H1 (cell line): ENCODE measurements around the gene TTC9. TPM values are rescaled to one million over a fixed set of nuclear protein-coding genes. Genes with fewer than 3 reads are reported as not detected.

Experiments
- CTCF ChIA-PET: fragments of 300-600 bp; sonication (Branson Sonifier 250); formaldehyde crosslinking; loops from one replicate; lab custom pipeline; 2021; ENCODE audit not compliant: partially characterized antibody; lab: Charles Lee
- POLR2A ChIA-PET: fragments of 300-600 bp; sonication (Branson Sonifier 250); formaldehyde crosslinking; loops from one replicate; lab custom pipeline; 2021; ENCODE audit warnings: inconsistent platforms; ENCODE audit not compliant: partially characterized antibody; lab: Charles Lee
- DNase-seq, 2 experiments: peaks; one replicate each; pipeline versions ENCODE4 v3.0.0 to v3.0.0-alpha.2; 2010 to 2022; ENCODE audit warnings: low spot score in 2 of 2, low read depth in 1 of 2, mixed read lengths in 1 of 2
- FAIRE-seq: peaks from 2 replicates; lab custom pipeline; 2011; peaks lifted over from hg19 to GRCh38; lab: Jason Lieb, UNC
- H2AFZ ChIP-seq: 2 replicates; pipeline ENCODE4 v1.8.1; 2012; ENCODE audit warnings: low read length, inconsistent platforms
- H2AK5ac ChIP-seq: 2 replicates; pipeline ENCODE4 v1.6.1; 2013; ENCODE audit warnings: low read depth, low read length
- H2BK120ac ChIP-seq: replicated peaks from 2 replicates; pipeline ENCODE3; 2013; ENCODE audit warnings: low read depth, low read length, inconsistent platforms
- H2BK12ac ChIP-seq: 2 replicates; pipeline ENCODE4 v1.6.1; 2013; ENCODE audit warnings: low read depth, low read length
- H2BK15ac ChIP-seq: 2 replicates; pipeline ENCODE4 v1.6.1; 2013; ENCODE audit warnings: low read length
- H2BK20ac ChIP-seq: 2 replicates; pipeline ENCODE4 v1.6.1; 2013; ENCODE audit warnings: low read length
- H2BK5ac ChIP-seq: 2 replicates; pipeline ENCODE4 v1.6.1; 2013; ENCODE audit warnings: low read depth, low read length
- H3K14ac ChIP-seq: 2 replicates; pipeline ENCODE4 v1.6.1; 2013; ENCODE audit warnings: inconsistent platforms; ENCODE audit not compliant: insufficient read length
- H3K18ac ChIP-seq: 2 replicates; pipeline ENCODE4 v1.6.1; 2013; ENCODE audit warnings: low read length; ENCODE audit errors: extremely low read depth
- H3K23ac ChIP-seq: 2 replicates; pipeline ENCODE4 v1.6.1; 2013; ENCODE audit warnings: inconsistent platforms; ENCODE audit not compliant: insufficient read length
- H3K23me2 ChIP-seq: 2 replicates; pipeline ENCODE4 v1.6.1; 2013; ENCODE audit warnings: low read depth, low read length
- H3K27ac ChIP-seq: 2 replicates; pipeline ENCODE4 v1.6.1; 2011; ENCODE audit warnings: low read depth, low read length, inconsistent platforms
- H3K27me3 ChIP-seq, 4 experiments: replicated peaks in 1 of 4; 1 replicate in 1 of 4; 2 replicates in 3 of 4; pipeline versions ENCODE4 v1.6.1 to v1.8.1; 2011 to 2013; ENCODE audit warnings: low read length in 3 of 4, mild to moderate bottlenecking in 3 of 4, inconsistent platforms in 2 of 4, mixed read lengths in 2 of 4, moderate library complexity in 1 of 4; ENCODE audit not compliant: control insufficient read depth in 3 of 4, insufficient read depth in 3 of 4; ENCODE audit errors: extremely low read depth in 1 of 4
- H3K36me3 ChIP-seq, 4 experiments: 2 replicates each; pipeline versions ENCODE4 v1.6.1 to v1.8.1; 2011 to 2013; ENCODE audit warnings: mild to moderate bottlenecking in 4 of 4, low read length in 3 of 4, moderate library complexity in 2 of 4, control low read depth in 1 of 4, inconsistent platforms in 1 of 4; ENCODE audit not compliant: insufficient read depth in 4 of 4, control insufficient read depth in 2 of 4
- H3K4ac ChIP-seq: replicated peaks from 2 replicates; pipeline ENCODE3; 2013; ENCODE audit warnings: low read length, low read depth, mixed read lengths, inconsistent platforms; ENCODE audit not compliant: insufficient read length
- H3K4me1 ChIP-seq, 4 experiments: replicated peaks in 1 of 4; 1 replicate in 1 of 4; 2 replicates in 3 of 4; pipeline versions ENCODE4 v1.6.1 to v1.8.1; 2011 to 2013; ENCODE audit warnings: low read length in 3 of 4, inconsistent platforms in 2 of 4, mixed read lengths in 1 of 4; ENCODE audit not compliant: insufficient read depth in 4 of 4, control insufficient read depth in 3 of 4
- H3K4me2 ChIP-seq, 2 experiments: 2 replicates each; pipeline versions ENCODE4 v1.6.1 to v1.8.1; 2011 to 2013; ENCODE audit warnings: low read depth in 2 of 2, low read length in 2 of 2, control low read depth in 1 of 2, inconsistent platforms in 1 of 2, mild to moderate bottlenecking in 1 of 2; ENCODE audit not compliant: insufficient read depth in 1 of 2
- H3K4me3 ChIP-seq, 4 experiments: fragments of 200-600, 300-600 bp in 1 of 4; sonication (generic), shearing (Covaris generic), sonication (Bioruptor Twin) in 1 of 4; 2 replicates each; pipeline versions ENCODE4 v1.5.1 to v1.8.1; 2011 to 2016; ENCODE audit warnings: low read length in 4 of 4, low read depth in 3 of 4, control low read depth in 2 of 4, inconsistent platforms in 2 of 4, mild to moderate bottlenecking in 2 of 4, mixed read lengths in 1 of 4, moderate library complexity in 1 of 4; ENCODE audit not compliant: insufficient read depth in 2 of 4; ENCODE audit errors: extremely low read depth in 1 of 4
- H3K56ac ChIP-seq: replicated peaks from 2 replicates; pipeline ENCODE3; 2013; ENCODE audit warnings: low read depth, mild to moderate bottlenecking, mixed read lengths, low read length, inconsistent platforms; ENCODE audit not compliant: insufficient read length
- H3K79me1 ChIP-seq: 2 replicates; pipeline ENCODE4 v1.6.1; 2013; ENCODE audit warnings: low read depth, low read length, control low read depth
- H3K79me2 ChIP-seq, 2 experiments: 2 replicates each; pipeline versions ENCODE4 v1.6.1 to v1.8.1; 2012 to 2013; ENCODE audit warnings: low read length in 2 of 2, mild to moderate bottlenecking in 2 of 2, inconsistent platforms in 1 of 2; ENCODE audit not compliant: insufficient read depth in 2 of 2, control insufficient read depth in 1 of 2
- H3K9ac ChIP-seq, 4 experiments: replicated peaks in 1 of 4; 1 replicate in 1 of 4; 2 replicates in 3 of 4; pipeline versions ENCODE4 v1.6.1 to v1.8.1; 2011 to 2013; ENCODE audit warnings: low read depth in 3 of 4, low read length in 3 of 4, control low read depth in 2 of 4, mild to moderate bottlenecking in 2 of 4, moderate library complexity in 2 of 4, inconsistent platforms in 1 of 4; ENCODE audit errors: extremely low read depth in 1 of 4
- H3K9me3 ChIP-seq, 2 experiments: 2 replicates each; pipeline versions ENCODE4 v1.6.1 to v1.8.1; 2012 to 2013; ENCODE audit warnings: mild to moderate bottlenecking in 2 of 2, moderate library complexity in 2 of 2, control low read depth in 1 of 2, inconsistent platforms in 1 of 2, low read depth in 1 of 2, low read length in 1 of 2, mixed read lengths in 1 of 2; ENCODE audit not compliant: insufficient read depth in 2 of 2
- H4K20me1 ChIP-seq, 2 experiments: replicated peaks in 1 of 2; 2 replicates each; pipeline versions ENCODE3 to v1.8.1; 2011 to 2013; ENCODE audit warnings: inconsistent platforms in 2 of 2, low read length in 2 of 2, mild to moderate bottlenecking in 1 of 2; ENCODE audit not compliant: insufficient read depth in 2 of 2, control insufficient read depth in 1 of 2
- H4K5ac ChIP-seq: 2 replicates; pipeline ENCODE4 v1.6.1; 2013; ENCODE audit warnings: low read length, low read depth, mixed read lengths, inconsistent platforms; ENCODE audit not compliant: insufficient read length
- H4K8ac ChIP-seq: 2 replicates; pipeline ENCODE4 v1.8.0; 2013; ENCODE audit warnings: mild to moderate bottlenecking, moderate library complexity, low read length, inconsistent platforms; ENCODE audit not compliant: insufficient read depth; ENCODE audit errors: extremely low read depth
- H4K91ac ChIP-seq: replicated peaks from 2 replicates; pipeline ENCODE3; 2013; ENCODE audit warnings: low read length, mixed read lengths, inconsistent platforms; ENCODE audit not compliant: insufficient read length
- ATF3 ChIP-seq: IDR thresholded peaks from 2 replicates; pipeline ENCODE4 v1.6.1; 2011; ENCODE audit warnings: low read depth, mild to moderate bottlenecking, low read length; ENCODE audit not compliant: insufficient read depth
- GABPA ChIP-seq: IDR thresholded peaks from 2 replicates; pipeline ENCODE4 v1.6.1; 2011; ENCODE audit warnings: mild to moderate bottlenecking, low read length, moderate library complexity, borderline replicate concordance; ENCODE audit not compliant: insufficient read depth
- HDAC6 ChIP-seq: IDR thresholded peaks from one replicate; pipeline ENCODE4 v1.7.1; 2012; ENCODE audit warnings: low read depth, mild to moderate bottlenecking, inconsistent platforms, low read length, moderate library complexity
- MAFK ChIP-seq: IDR thresholded peaks from 2 replicates; pipeline ENCODE4 v1.6.1; 2012; ENCODE audit warnings: low read depth, mild to moderate bottlenecking, improper control_type of control experiment, low read length
- MAX ChIP-seq: IDR thresholded peaks from 2 replicates; pipeline ENCODE4 v1.6.1; 2012; ENCODE audit warnings: inconsistent platforms
- NRF1 ChIP-seq: IDR thresholded peaks from 2 replicates; pipeline ENCODE4 v1.6.1; 2011; ENCODE audit warnings: mild to moderate bottlenecking, low read depth, low read length, improper control_type of control experiment
- POLR2A ChIP-seq, 2 experiments: IDR thresholded peaks; 1 replicate in 1 of 2; 2 replicates in 1 of 2; pipeline ENCODE4 v1.6.1; 2011; ENCODE audit warnings: low read depth in 2 of 2, low read length in 2 of 2, mild to moderate bottlenecking in 2 of 2; ENCODE audit errors: control extremely low read depth in 1 of 2
- RAD21 ChIP-seq, 2 experiments: IDR thresholded peaks in 1 of 2; conservative IDR thresholded peaks in 1 of 2; 2 replicates each; pipeline ENCODE4 v1.6.1; 2011; ENCODE audit warnings: low read depth in 2 of 2, low read length in 2 of 2, improper control_type of control experiment in 1 of 2, inconsistent platforms in 1 of 2, mild to moderate bottlenecking in 1 of 2, moderate library complexity in 1 of 2
- SP4 ChIP-seq: IDR thresholded peaks from 2 replicates; pipeline ENCODE4 v1.6.1; 2012; ENCODE audit warnings: low read length, inconsistent platforms
- TAF1 ChIP-seq: IDR thresholded peaks from 2 replicates; pipeline ENCODE4 v1.6.1; 2011; ENCODE audit warnings: mild to moderate bottlenecking, low read depth, low read length
- WGBS, 2 experiments: shearing (Covaris generic) in 1 of 2; methylation state at CpG; one replicate each; pipeline versions ENCODE4 v1.1.6 to v1.1.7; 2013 to 2015; ENCODE audit warnings: low lambda C conversion rate in 2 of 2, mixed read lengths in 2 of 2, inconsistent platforms in 1 of 2, low coverage in 1 of 2, missing lambda C conversion rate in 1 of 2; ENCODE audit not compliant: insufficient replicate concordance in 2 of 2, insufficient coverage in 1 of 2, insufficient read length in 1 of 2; ENCODE audit errors: extremely low coverage in 1 of 2, missing lambda C conversion rate in 1 of 2; 5-methylcytosine and 5-hydroxymethylcytosine counted together
- polyA plus RNA-seq, 7 experiments: library from polyadenylated mRNA; depleted of rRNA in 3 of 7; stranded (reverse) in 5 of 7; unstranded in 2 of 7; fragments of >200 nt in 5 of 7; fragments of 200-250 nt in 2 of 7; gene quantifications; 1 replicate in 5 of 7; 2 replicates in 1 of 7; 4 replicates in 1 of 7; pipeline versions ENCODE4 v1.2.1 to v1.2.3, GENCODE V29; 2011 to 2013; ENCODE audit warnings: missing spikeins in 2 of 7, mixed read lengths in 2 of 7
- total RNA-seq: library from RNA; stranded (reverse); fragmentation: NEBNext Ultra II Directional; extraction: Animal tissue kit (Norgen Biotek cat#: 25700); gene quantifications from 2 replicates; pipeline ENCODE4 v1.2.1, GENCODE V29; 2021

Gene TTC9
- total and polyA plus RNA-seq, 2 of the 8 experiments (the other 6 are each of a cell fraction or from before 2014, with no cell fraction given), result 21.0 to 29.5 TPM

GRCh38 chr14:70707138-70708038 lies 65.7 kb downstream of the TTC9 start:
- Histone ChIP-seq H2BK12ac (peak overlapping the region; percentile 62; the same call in 1 of the 2 replicates), H3K23ac (peak overlapping the region; percentile 42), H4K91ac (peak overlapping the region; percentile 80), H3K4ac (peak overlapping the region; percentile 95), H3K4me2 (peak overlapping the region in 1 of 2 experiments; percentile 25; a peak in 1 of 4 replicates), H4K5ac (peak overlapping the region; percentile 27), H3K9me3 (no peaks in the 10 kb centered on the region), H3K27me3 (no peaks in the 10 kb centered on the region), H3K18ac (peak overlapping the region; percentile 29; the same call in 1 of the 2 replicates), H3K56ac (no peak overlapping the region), H2BK5ac (peak overlapping the region; percentile 60; the same call in 1 of the 2 replicates), H3K9ac (no peak overlapping the region), H4K8ac (no peak overlapping the region), H2BK20ac (peak overlapping the region; percentile 74; the same call in 1 of the 2 replicates), H3K79me1 (no peaks in the 10 kb centered on the region), H3K27ac (peak overlapping the region; percentile 48; the same call in 1 of the 2 replicates), H3K4me3 (no peak overlapping the region; a peak in 1 of 8 replicates), H3K14ac (no peak overlapping the region), H2AK5ac (0 out of 2 replicates have a peak overlapping the region, but pooled peaks have one; percentile 20), H3K4me1 (peaks cover 20 to 33% (median 31%) of the 10 kb centered on the region in 4 experiments), H2BK15ac (no peak overlapping the region), H3K79me2 (no peaks in the 10 kb centered on the region), H4K20me1 (no peaks in the 10 kb centered on the region), H2BK120ac (peak overlapping the region; percentile 89), H3K36me3 (no peaks in the 10 kb centered on the region), H3K23me2 (peaks cover 2% of the 10 kb centered on the region; the same call in 1 of the 2 replicates), H2AFZ (no peak overlapping the region)
- ChIA-PET CTCF (interaction anchor here (0.6 to 12.1 kb wide), 21 partner anchors 9 to 231 kb away, joined by 3 to 154 read pairs (median 3); no protein-coding TSS in a partner anchor), POLR2A (interaction anchor here (1.0 to 4.8 kb wide), 18 partner anchors 9 to 109 kb away, joined by 3 to 43 read pairs (median 6); partner anchors contain the start of gene TTC9)
- 73% methylated on average over 6 of the region's 6 CpGs; no CpG with 5 or more reads in 1 of the 2 experiments for WGBS, 2 experiments
- FAIRE-seq (peak; percentile 32), DNase-seq (no peak)
- TF ChIP-seq SP4 (no peak), POLR2A (IDR thresholded peaks at IDR 0.05; ENCODE audit: control extremely low read depth in 1 of 2, low read depth in 2 of 2, low read length in 2 of 2) (no peak), MAFK (no peak), GABPA (no peak), ATF3 (no peak), RAD21 (IDR thresholded peaks at IDR 0.05 in 1 of 2, conservative IDR thresholded peaks at IDR 0.05 in 1 of 2; ENCODE audit: low read depth in 2 of 2, low read length in 2 of 2) (peak in 1 of 2 experiments; percentile 29; a peak in 1 of 4 replicates), HDAC6 (no peak), NRF1 (no peak), MAX (no peak), TAF1 (no peak)
